Measurements from ENCODE around the gene PRDX2.
A peak's percentile ranks its signal among the peaks of the same experiment; 100 is the strongest.

PRDX2 gene

DNA sequence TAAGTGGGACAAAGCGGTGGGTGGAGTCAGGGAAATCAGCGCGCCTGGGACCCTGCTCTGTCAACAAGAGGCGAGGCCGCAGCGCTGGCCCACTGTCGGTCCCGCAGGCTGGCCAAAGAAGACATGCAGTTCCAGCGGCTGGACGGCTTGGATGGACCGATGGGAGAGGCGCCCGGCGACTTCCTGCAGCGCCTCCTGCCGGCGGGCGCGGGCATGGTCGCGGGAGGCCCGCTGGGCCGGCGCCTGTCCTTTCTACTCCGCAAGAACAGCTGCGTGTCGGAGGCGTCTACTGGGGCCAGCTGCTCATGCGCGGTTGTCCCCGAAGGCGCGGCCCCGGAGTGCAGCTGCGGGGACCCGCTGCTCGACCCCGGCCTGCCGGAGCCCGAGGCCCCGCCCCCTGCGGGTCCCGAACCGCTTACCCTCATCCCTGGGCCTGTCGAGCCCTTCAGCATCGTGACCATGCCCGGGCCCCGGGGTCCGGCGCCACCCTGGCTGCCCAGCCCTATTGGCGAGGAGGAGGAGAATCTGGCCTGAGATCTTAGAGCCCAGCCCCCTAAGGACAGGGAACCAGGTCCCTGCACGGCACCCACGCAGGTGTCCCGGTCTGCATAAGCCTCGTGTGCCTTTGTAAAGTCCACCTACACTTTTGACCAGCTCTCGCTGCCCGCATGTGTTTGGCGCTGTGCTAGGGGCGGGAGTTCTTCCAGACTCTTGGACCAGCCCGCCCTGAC lies 43.9 kb downstream of the PRDX2 start:
- peak; percentile 86 for DNase-seq (ENCODE audit: insufficient read length, low spot score)

GRCh38 chr19:12756150-12756883 lies 45.3 kb downstream of the PRDX2 start:
- DNase-seq (ENCODE audit: insufficient read length, low spot score) (no peak), FAIRE-seq (no peak)

More for the DNA sequence above, 43.9 kb downstream of the PRDX2 start:
- no peak for FAIRE-seq

GRCh38 chr19:12754465-12755196 lies 47.0 kb downstream of the PRDX2 start:
- no peak for FAIRE-seq

GRCh38 chr19:12752056-12752781 lies 49.4 kb downstream of the PRDX2 start:
- FAIRE-seq, result no peak

More at GRCh38 chr19:12754465-12755196, 47.0 kb downstream of the PRDX2 start:
- DNase-seq (ENCODE audit: insufficient read length, low spot score), result no peak

DNA sequence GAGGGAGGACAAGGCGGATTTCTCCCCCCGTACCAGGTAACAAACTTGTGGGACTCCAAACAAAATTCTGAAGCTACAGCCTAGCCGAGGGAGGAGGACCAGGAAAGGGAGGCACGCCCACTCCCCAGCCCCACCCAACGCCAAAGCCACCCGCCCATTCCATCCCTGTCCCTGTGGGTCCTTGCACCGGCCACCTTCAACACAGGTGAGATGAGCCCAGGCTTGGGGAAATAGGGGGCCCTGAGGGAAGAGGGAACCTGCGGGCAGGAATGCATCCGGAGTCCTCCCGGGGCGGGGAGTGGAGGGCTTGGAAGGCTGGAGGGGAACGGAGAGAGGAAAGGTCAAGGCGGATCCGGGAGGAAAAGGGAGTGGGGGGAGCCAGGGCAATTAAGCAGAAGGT lies 50.0 kb downstream of the PRDX2 start, which contains the start of gene BEST2:
Gene BEST2, plus strand, starts transcription at position 157 of the 400 bp plus-strand sequence. CDS start 802 bp downstream, outside the sequence.
- DNase-seq (ENCODE audit: insufficient read length, low spot score), result no peak

More at GRCh38 chr19:12752056-12752781, 49.4 kb downstream of the PRDX2 start:
- no peak for DNase-seq (ENCODE audit: insufficient read length, low spot score)

GRCh38 chr19:12750851-12751250 lies 50.7 kb downstream of the PRDX2 start:
- DNase-seq (ENCODE audit: insufficient read length, low spot score) (no peak), FAIRE-seq (no peak)

More for the DNA sequence above, 50.0 kb downstream of the PRDX2 start, which contains the start of gene BEST2:
- no peak for FAIRE-seq

- no peak for FAIRE-seq
- DNase-seq (ENCODE audit: insufficient read length, low spot score), result no peak
These were observed 51.6 kb downstream of the PRDX2 start for GRCh38 chr19:12749938-12750521.

GRCh38 chr19:12748489-12748888 lies 53.1 kb downstream of the PRDX2 start:
- no peak for DNase-seq (ENCODE audit: insufficient read length, low spot score)
- FAIRE-seq, result no peak

Measured in GM19239 (cell line).